ENCODE measurements around the gene WNT7A.
"Not testable (repeated sequence)": the region's sequence is repeated elsewhere in the genome, so short reads cannot be mapped to it uniquely, and the experiment has no call there.

The WNT7A gene

DNA sequence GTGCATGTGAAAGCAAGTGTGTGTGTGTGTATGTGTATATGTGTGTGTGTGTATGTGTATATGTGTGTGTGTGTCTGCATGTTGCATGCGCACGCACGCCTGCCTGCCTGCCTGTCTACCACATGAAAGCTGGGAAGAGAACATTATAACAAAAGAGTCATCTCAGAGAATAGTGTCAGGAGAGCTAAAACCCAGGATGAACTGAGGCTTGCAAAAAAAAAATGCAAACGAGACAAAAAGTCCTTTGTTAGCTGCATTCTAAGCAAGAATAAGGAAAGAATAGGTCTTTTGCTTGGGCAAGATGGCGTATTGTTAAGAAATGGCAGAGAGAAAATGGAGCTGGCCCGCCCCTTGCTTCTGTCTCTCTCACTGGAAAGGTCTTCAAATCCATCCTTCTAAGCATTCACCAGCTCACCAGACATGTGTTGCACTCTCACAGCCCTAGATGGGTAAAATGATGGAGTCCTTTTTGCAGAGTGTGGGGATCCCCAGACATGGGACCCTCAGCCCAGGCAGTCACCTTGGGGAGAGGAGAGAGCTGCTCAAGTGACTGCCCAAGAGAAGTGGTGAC, 16.4 kb downstream of the WNT7A start:
- Histone ChIP-seq H3K27me3 (ENCODE audit: control insufficient read depth, insufficient read depth, low read length) (peaks cover 27% of the 10 kb centered on the region), H3K4me1 (ENCODE audit: control insufficient read depth, insufficient read depth, low read length) (0 out of 2 replicates have a peak, but pooled peaks cover 9% of the 10 kb centered on the region), H3K9ac (ENCODE audit: low read length) (no peak overlapping the region), H3K9me3 (ENCODE audit: control insufficient read depth, insufficient read depth, low read depth, low read length) (no peaks in the 10 kb centered on the region), H3K27ac (ENCODE audit: low read depth, low read length) (no peak overlapping the region), H3K4me3 (ENCODE audit: low read depth, low read length) (no peak overlapping the region), H3K36me3 (ENCODE audit: control insufficient read depth, insufficient read depth, low read length) (no peaks in the 10 kb centered on the region)

DNA sequence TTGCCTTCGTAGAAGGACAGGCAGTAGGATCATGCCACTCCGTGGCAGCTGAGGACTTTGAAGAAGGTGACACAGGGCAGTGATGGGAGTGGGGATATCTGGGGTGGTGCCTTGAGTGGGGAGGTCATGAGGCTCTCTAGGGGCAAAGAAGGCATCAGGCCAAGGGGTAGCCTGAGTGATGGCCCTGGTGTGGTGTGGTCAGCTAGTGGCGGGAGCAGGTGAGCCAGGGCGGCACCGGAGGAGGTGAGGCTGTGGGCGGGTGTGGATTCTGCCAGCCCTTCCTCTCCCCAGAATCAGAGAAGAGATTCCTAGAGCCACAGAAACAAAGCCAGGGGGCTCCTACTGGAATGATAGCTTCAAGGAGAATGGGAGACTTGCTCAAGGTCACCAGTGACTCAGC, 18.4 kb downstream of the WNT7A start:
- no peak overlapping the region for H3K9ac ChIP-seq (ENCODE audit: low read length)
- H3K27ac ChIP-seq (ENCODE audit: low read depth, low read length): no peak overlapping the region
- H3K36me3 ChIP-seq (ENCODE audit: control insufficient read depth, insufficient read depth, low read length): no peaks in the 10 kb centered on the region
- H3K4me3 ChIP-seq (ENCODE audit: low read depth, low read length): no peak overlapping the region
- H3K4me1 ChIP-seq (ENCODE audit: control insufficient read depth, insufficient read depth, low read length): 0 out of 2 replicates have a peak, but pooled peaks cover 9% of the 10 kb centered on the region
- H3K27me3 ChIP-seq (ENCODE audit: control insufficient read depth, insufficient read depth, low read length): peaks cover 18% of the 10 kb centered on the region
- no peaks in the 10 kb centered on the region for H3K9me3 ChIP-seq (ENCODE audit: control insufficient read depth, insufficient read depth, low read depth, low read length)

- Histone ChIP-seq H3K27me3 (ENCODE audit: control insufficient read depth, insufficient read depth, low read length) (peaks cover 18% of the 10 kb centered on the region), H3K4me1 (ENCODE audit: control insufficient read depth, insufficient read depth, low read length) (0 out of 2 replicates have a peak, but pooled peaks cover 9% of the 10 kb centered on the region), H3K27ac (ENCODE audit: low read depth, low read length) (no peak overlapping the region)
Observed at GRCh38 chr3:13860001-13860400, 19.9 kb downstream of the WNT7A start.

DNA sequence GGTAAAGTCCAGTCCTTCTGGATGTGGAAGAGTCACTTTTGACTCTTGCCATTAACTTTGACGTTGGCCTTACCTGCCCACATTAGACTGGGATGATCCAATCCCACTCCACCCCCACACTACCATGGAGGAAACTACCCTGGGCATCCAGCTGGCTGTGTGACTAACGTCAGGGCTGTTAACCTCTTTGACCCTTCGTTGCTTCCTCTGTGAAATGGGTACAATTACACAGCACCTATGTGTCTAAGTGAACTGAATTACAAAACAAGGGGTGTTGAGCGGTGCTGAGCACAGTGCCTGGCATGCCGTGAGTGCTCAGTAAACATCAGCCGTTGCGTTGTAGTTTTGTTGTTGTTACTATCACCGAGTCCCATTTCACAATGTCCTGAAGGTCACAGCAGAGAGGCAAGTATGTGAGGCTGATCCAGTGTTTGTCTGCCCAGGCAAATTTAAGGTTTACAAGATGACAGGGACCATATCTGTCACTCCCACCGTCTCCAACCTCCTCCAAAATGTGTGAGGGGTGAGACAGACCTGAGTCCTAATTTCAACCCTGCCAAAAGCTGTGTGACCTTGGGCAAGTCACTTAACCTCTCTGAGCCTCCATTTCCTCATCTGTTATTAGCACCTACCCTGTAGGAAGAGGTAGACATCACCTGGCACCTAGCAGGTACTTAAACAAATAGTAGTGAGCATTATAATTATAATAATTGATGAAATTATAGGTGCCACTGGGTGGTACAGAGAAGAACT, 20.9 kb downstream of the WNT7A start:
- H3K9me3 ChIP-seq (ENCODE audit: control insufficient read depth, insufficient read depth, low read depth, low read length): no peaks in the 10 kb centered on the region
- peaks cover 14% of the 10 kb centered on the region for H3K27me3 ChIP-seq (ENCODE audit: control insufficient read depth, insufficient read depth, low read length)
- H3K4me3 ChIP-seq (ENCODE audit: low read depth, low read length): no peak overlapping the region
- H3K36me3 ChIP-seq (ENCODE audit: control insufficient read depth, insufficient read depth, low read length): no peaks in the 10 kb centered on the region
- H3K27ac ChIP-seq (ENCODE audit: low read depth, low read length): no peak overlapping the region
- H3K4me1 ChIP-seq (ENCODE audit: control insufficient read depth, insufficient read depth, low read length): peaks cover 9% of the 10 kb centered on the region; the same call in 1 of the 2 replicates
- no peak overlapping the region for H3K9ac ChIP-seq (ENCODE audit: low read length)

More at GRCh38 chr3:13860001-13860400, 19.9 kb downstream of the WNT7A start:
- no peak overlapping the region for H3K9ac ChIP-seq (ENCODE audit: low read length)
- no peak overlapping the region for H3K4me3 ChIP-seq (ENCODE audit: low read depth, low read length)
- H3K9me3 ChIP-seq (ENCODE audit: control insufficient read depth, insufficient read depth, low read depth, low read length): no peaks in the 10 kb centered on the region
- H3K36me3 ChIP-seq (ENCODE audit: control insufficient read depth, insufficient read depth, low read length): no peaks in the 10 kb centered on the region

DNA sequence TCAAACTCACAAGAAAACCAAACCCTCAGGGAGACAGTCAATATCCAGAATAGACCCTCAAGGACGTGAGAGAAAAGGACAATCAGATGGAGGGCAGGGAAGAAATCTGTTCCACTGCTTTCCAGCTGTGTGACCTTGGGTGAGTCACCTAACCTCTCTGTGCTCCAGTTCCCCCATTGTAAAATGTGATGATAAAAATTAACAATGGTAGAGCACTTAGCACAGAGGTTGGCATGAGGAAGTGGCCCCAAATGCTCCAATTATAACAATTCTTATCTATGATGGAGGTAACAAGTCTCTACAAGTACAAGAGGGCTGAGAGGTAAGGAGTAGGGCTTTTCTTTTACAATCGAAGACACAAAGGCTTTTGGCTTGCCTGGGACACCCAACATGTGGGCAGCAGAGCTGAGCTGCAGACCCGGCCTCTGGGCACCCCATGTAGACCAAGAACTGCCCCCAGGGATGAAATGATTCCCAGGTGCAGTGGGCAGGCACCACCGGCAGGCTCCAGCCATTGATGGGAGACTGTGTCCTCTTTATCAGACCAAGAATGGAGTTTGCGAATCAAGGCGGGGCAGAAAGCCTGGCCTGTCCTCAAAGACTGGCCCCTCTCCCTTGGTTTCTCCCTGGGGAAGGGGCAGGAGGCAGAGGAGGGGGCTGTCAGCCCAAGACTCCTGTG, 22.0 kb downstream of the WNT7A start:
- Histone ChIP-seq H3K9me3 (ENCODE audit: control insufficient read depth, insufficient read depth, low read depth, low read length) (no peaks in the 10 kb centered on the region), H3K27me3 (ENCODE audit: control insufficient read depth, insufficient read depth, low read length) (peaks cover 10% of the 10 kb centered on the region; the same call in 1 of the 2 replicates), H3K36me3 (ENCODE audit: control insufficient read depth, insufficient read depth, low read length) (no peaks in the 10 kb centered on the region), H3K9ac (ENCODE audit: low read length) (no peak overlapping the region), H3K4me1 (ENCODE audit: control insufficient read depth, insufficient read depth, low read length) (peaks cover 13% of the 10 kb centered on the region), H3K4me3 (ENCODE audit: low read depth, low read length) (no peak overlapping the region), H3K27ac (ENCODE audit: low read depth, low read length) (no peak overlapping the region)

GRCh38 chr3:13856628-13857027, 23.2 kb downstream of the WNT7A start:
- not testable (repeated sequence) for H3K27ac ChIP-seq (ENCODE audit: low read depth, low read length); H3K9ac ChIP-seq (ENCODE audit: low read length); H3K36me3 ChIP-seq (ENCODE audit: control insufficient read depth, insufficient read depth, low read length); H3K4me3 ChIP-seq (ENCODE audit: low read depth, low read length); H3K9me3 ChIP-seq (ENCODE audit: control insufficient read depth, insufficient read depth, low read depth, low read length); H3K27me3 ChIP-seq (ENCODE audit: control insufficient read depth, insufficient read depth, low read length)
- peaks cover 19% of the 10 kb centered on the region for H3K4me1 ChIP-seq (ENCODE audit: control insufficient read depth, insufficient read depth, low read length)

DNA sequence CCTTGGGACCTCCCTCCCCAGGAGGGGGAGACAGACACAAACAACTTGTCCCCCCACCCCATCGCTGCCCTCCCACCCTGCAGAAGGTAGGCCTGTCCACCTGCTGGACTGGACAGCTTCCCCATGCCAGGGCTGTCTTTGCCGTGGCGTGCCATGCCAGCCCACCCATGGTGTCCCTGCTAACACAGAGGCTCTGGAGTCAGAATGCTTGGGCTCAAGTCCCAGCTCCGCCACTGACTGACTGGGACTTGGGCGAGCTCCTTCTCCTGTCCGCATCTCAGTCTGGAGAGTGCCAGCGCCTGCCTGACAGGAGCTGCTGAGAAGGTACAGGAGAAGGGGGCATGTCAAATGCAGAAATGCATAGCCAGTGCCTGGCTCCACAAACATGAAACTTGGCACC, 23.9 kb downstream of the WNT7A start:
- H3K4me3 ChIP-seq (ENCODE audit: low read depth, low read length): no peak overlapping the region
- no peaks in the 10 kb centered on the region for H3K9me3 ChIP-seq (ENCODE audit: control insufficient read depth, insufficient read depth, low read depth, low read length)
- H3K27me3 ChIP-seq (ENCODE audit: control insufficient read depth, insufficient read depth, low read length): peaks cover 6% of the 10 kb centered on the region; the same call in 1 of the 2 replicates
- H3K9ac ChIP-seq (ENCODE audit: low read length): no peak overlapping the region
- H3K4me1 ChIP-seq (ENCODE audit: control insufficient read depth, insufficient read depth, low read length): peaks cover 23% of the 10 kb centered on the region
- H3K36me3 ChIP-seq (ENCODE audit: control insufficient read depth, insufficient read depth, low read length): no peaks in the 10 kb centered on the region
- no peak overlapping the region for H3K27ac ChIP-seq (ENCODE audit: low read depth, low read length)

- Histone ChIP-seq H3K4me1 (ENCODE audit: control insufficient read depth, insufficient read depth, low read length) (peaks cover 36% of the 10 kb centered on the region), H3K9ac (ENCODE audit: low read length) (no peak overlapping the region), H3K9me3 (ENCODE audit: control insufficient read depth, insufficient read depth, low read depth, low read length) (no peaks in the 10 kb centered on the region), H3K4me3 (ENCODE audit: low read depth, low read length) (no peak overlapping the region), H3K27ac (ENCODE audit: low read depth, low read length) (no peak overlapping the region), H3K27me3 (ENCODE audit: control insufficient read depth, insufficient read depth, low read length) (peaks cover 5% of the 10 kb centered on the region; the same call in 1 of the 2 replicates), H3K36me3 (ENCODE audit: control insufficient read depth, insufficient read depth, low read length) (no peaks in the 10 kb centered on the region)
Observed at GRCh38 chr3:13854492-13854891, 25.4 kb downstream of the WNT7A start.

GRCh38 chr3:13853978-13854296, 25.9 kb downstream of the WNT7A start:
- Histone ChIP-seq H3K27me3 (ENCODE audit: control insufficient read depth, insufficient read depth, low read length) (peaks cover 5% of the 10 kb centered on the region; the same call in 1 of the 2 replicates), H3K36me3 (ENCODE audit: control insufficient read depth, insufficient read depth, low read length) (no peaks in the 10 kb centered on the region), H3K4me1 (ENCODE audit: control insufficient read depth, insufficient read depth, low read length) (peaks cover 36% of the 10 kb centered on the region)

GRCh38 chr3:13853256-13853977, 26.5 kb downstream of the WNT7A start:
- Histone ChIP-seq H3K36me3 (ENCODE audit: control insufficient read depth, insufficient read depth, low read length) (no peaks in the 10 kb centered on the region), H3K4me3 (ENCODE audit: low read depth, low read length) (no peak overlapping the region), H3K4me1 (ENCODE audit: control insufficient read depth, insufficient read depth, low read length) (peaks cover 36% of the 10 kb centered on the region), H3K27me3 (ENCODE audit: control insufficient read depth, insufficient read depth, low read length) (peaks cover 5% of the 10 kb centered on the region; the same call in 1 of the 2 replicates), H3K27ac (ENCODE audit: low read depth, low read length) (no peak overlapping the region; the same call in 1 of the 2 replicates), H3K9me3 (ENCODE audit: control insufficient read depth, insufficient read depth, low read depth, low read length) (no peaks in the 10 kb centered on the region), H3K9ac (ENCODE audit: low read length) (peak overlapping the region; percentile 2)

More at GRCh38 chr3:13853978-13854296, 25.9 kb downstream of the WNT7A start:
- Histone ChIP-seq H3K27ac (ENCODE audit: low read depth, low read length) (no peak overlapping the region; the same call in 1 of the 2 replicates), H3K4me3 (ENCODE audit: low read depth, low read length) (no peak overlapping the region), H3K9ac (ENCODE audit: low read length) (no peak overlapping the region), H3K9me3 (ENCODE audit: control insufficient read depth, insufficient read depth, low read depth, low read length) (no peaks in the 10 kb centered on the region)
